PFSK-1 (cell line): ENCODE measurements around the gene ITIH5.

ENCODE experiments used
- FOXP2 ChIP-seq: optimal IDR thresholded peaks from 2 replicates; pipeline ENCODE3; 2011; ENCODE audit warnings: borderline replicate concordance, control low read depth, inconsistent platforms; ENCODE audit not compliant: insufficient read depth; ENCODE audit errors: extremely low read length, extremely low read depth
- POLR2AphosphoS5 ChIP-seq: IDR thresholded peaks from 2 replicates; pipeline ENCODE4 v1.6.1; 2012; ENCODE audit warnings: low read depth, mild to moderate bottlenecking, control low read depth, low read length, moderate library complexity
- SIN3A ChIP-seq: IDR thresholded peaks from 2 replicates; pipeline ENCODE4 v1.6.1; 2012; ENCODE audit warnings: mild to moderate bottlenecking, low read length, moderate library complexity, borderline replicate concordance; ENCODE audit not compliant: insufficient read depth
- TAF1 ChIP-seq: IDR thresholded peaks from 2 replicates; pipeline ENCODE4 v1.6.1; 2012; ENCODE audit warnings: low read length, control low read depth, borderline replicate concordance; ENCODE audit not compliant: insufficient read depth
- TF ChIP-seq, protein P1 (sequence below), 2 experiments: IDR thresholded peaks; 2 replicates each; pipeline versions ENCODE4 v1.6.1 to v1.8.0; 2011 to 2012; ENCODE audit warnings: low read depth in 2 of 2, low read length in 2 of 2, control low read depth in 1 of 2, inconsistent platforms in 1 of 2, mild to moderate bottlenecking in 1 of 2, moderate library complexity in 1 of 2; ENCODE audit not compliant: insufficient read depth in 1 of 2

ITIH5 gene

DNA sequence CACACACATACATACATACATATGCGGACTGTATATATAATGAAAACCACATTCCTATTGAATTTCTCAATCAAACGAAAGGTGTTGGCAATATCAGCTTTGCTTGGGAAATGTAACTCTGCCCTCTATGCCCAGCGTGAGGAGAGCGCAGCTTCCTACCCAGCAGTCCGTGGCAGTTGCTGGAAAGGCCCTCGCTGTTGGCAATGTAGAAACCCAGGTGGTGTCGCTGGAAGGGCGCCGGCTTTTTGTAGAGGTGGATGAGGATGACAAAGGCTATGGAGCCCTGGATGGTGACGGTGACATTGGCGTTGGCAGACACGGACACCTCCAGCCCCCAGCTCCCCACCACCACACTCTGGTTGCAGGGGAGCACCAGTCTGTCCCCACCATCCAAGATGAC is 100.9 kb downstream of the ITIH5 start:
- TF ChIP-seq, protein P1, sequence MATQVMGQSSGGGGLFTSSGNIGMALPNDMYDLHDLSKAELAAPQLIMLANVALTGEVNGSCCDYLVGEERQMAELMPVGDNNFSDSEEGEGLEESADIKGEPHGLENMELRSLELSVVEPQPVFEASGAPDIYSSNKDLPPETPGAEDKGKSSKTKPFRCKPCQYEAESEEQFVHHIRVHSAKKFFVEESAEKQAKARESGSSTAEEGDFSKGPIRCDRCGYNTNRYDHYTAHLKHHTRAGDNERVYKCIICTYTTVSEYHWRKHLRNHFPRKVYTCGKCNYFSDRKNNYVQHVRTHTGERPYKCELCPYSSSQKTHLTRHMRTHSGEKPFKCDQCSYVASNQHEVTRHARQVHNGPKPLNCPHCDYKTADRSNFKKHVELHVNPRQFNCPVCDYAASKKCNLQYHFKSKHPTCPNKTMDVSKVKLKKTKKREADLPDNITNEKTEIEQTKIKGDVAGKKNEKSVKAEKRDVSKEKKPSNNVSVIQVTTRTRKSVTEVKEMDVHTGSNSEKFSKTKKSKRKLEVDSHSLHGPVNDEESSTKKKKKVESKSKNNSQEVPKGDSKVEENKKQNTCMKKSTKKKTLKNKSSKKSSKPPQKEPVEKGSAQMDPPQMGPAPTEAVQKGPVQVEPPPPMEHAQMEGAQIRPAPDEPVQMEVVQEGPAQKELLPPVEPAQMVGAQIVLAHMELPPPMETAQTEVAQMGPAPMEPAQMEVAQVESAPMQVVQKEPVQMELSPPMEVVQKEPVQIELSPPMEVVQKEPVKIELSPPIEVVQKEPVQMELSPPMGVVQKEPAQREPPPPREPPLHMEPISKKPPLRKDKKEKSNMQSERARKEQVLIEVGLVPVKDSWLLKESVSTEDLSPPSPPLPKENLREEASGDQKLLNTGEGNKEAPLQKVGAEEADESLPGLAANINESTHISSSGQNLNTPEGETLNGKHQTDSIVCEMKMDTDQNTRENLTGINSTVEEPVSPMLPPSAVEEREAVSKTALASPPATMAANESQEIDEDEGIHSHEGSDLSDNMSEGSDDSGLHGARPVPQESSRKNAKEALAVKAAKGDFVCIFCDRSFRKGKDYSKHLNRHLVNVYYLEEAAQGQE (IDR thresholded peaks at IDR 0.05; ENCODE audit: insufficient read depth in 1 of 2, low read depth in 2 of 2, low read length in 2 of 2) = no peak
- no peak for TF ChIP-seq FOXP2
- TF ChIP-seq POLR2AphosphoS5 = no peak
- TF ChIP-seq TAF1 = no peak
- no peak for TF ChIP-seq SIN3A

DNA sequence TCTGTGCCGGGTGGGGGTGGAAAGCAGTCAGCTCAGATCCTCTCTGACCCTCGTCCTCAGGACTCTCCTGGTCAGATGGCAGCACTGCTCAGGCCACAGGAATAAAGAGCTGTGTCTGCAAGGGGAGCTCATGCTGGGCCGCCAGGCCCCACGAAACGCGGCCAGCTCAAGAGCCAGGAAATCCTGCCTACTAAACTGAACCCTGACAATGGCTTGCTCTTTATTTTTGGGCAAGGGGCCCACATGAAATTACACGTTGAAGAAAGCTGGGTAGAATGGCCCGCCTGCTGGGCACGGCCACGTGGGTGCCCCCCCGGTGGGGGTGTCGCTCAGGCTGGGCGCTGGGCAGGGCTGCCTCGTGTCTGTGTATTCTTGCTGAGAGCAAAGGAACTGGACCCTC is 103.0 kb downstream of the ITIH5 start:
- TF ChIP-seq POLR2AphosphoS5 = no peak
- TF ChIP-seq SIN3A = no peak
- TF ChIP-seq TAF1 = no peak
- TF ChIP-seq, protein P1 (IDR thresholded peaks at IDR 0.05; ENCODE audit: insufficient read depth in 1 of 2, low read depth in 2 of 2, low read length in 2 of 2) = no peak
- TF ChIP-seq FOXP2 = no peak

DNA sequence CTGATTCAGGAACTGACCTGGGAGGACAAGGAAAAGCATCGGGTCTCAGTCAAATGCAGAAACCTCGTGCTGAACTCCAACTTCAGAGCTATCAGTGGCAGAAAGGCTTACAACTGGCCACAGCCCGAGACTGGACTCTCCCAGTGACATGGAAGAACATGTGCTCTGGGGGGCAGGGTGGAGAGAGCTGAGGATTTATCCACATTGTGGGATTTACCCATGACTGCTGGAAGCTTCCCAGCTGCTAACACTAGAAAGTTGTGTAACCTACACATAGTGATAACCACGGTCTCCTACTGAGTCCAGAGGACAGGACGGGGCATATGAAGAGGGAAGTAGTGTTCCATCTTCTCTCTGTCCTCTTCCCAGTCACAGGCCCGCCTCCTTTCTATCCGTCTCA is 103.4 kb downstream of the ITIH5 start:
- TF ChIP-seq SIN3A (no peak), TAF1 (no peak), POLR2AphosphoS5 (no peak), FOXP2 (no peak)
- TF ChIP-seq, protein P1 (IDR thresholded peaks at IDR 0.05; ENCODE audit: insufficient read depth in 1 of 2, low read depth in 2 of 2, low read length in 2 of 2) = no peak

DNA sequence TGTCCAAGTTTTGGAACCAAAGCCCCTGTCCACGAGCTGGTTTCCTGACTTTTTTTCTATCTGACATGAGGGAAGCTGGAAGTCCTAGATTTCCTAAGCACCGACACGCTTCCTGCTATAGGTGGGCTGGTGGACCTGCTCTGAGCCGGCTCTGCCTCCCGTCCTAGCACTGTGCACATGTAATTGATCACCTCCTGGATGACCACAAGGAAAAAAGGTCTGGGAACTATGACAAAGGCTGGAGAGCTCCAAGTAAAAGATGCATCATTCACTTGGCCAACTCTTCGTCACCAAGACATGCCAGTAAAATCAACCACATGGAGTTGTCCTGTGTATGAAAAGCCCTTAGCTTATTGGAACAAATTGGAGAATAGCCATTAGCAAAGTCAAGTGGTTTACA is 104.8 kb downstream of the ITIH5 start:
- TF ChIP-seq SIN3A (no peak), TAF1 (no peak), POLR2AphosphoS5 (no peak), FOXP2 (no peak)
- TF ChIP-seq, protein P1 (IDR thresholded peaks at IDR 0.05; ENCODE audit: insufficient read depth in 1 of 2, low read depth in 2 of 2, low read length in 2 of 2) = no peak

DNA sequence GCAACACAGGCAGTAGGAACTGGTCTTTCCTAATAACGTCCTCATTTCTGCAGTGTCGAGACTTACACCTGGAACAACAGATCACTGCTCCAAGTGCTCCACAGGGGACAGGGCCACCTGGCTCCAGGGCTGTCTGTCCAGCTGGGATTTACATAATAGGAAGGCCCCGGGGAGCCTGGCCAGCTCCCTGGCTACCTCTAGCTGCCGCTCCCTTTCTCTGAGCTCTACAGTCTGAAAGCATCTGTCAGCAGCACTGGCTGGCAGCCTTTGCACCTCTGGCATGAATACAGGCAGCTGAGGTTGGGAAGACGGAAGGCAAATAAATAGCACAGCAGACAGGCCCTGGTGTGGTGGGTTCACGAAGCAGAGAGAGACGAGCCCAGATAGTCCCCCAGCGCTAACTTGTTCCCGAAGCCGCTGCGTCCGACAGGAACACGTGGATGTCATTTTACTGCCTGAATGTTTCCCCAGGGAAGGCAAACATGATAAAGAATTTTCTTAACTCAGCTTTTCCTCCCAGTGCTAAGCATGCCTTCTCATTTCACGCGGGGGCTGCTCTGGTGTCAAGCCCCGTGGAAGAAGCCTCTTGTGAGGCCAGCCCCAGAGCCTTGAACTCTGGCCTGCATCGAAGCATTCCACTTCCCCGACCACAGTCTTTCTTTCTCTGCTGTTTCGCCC is 105.4 kb downstream of the ITIH5 start:
- TF ChIP-seq FOXP2 = no peak
- TF ChIP-seq SIN3A = no peak
- no peak for TF ChIP-seq TAF1
- TF ChIP-seq, protein P1 (IDR thresholded peaks at IDR 0.05; ENCODE audit: insufficient read depth in 1 of 2, low read depth in 2 of 2, low read length in 2 of 2) = no peak
- TF ChIP-seq POLR2AphosphoS5 = no peak
